Measurements from ENCODE around the gene NOP9. TPM values are rescaled to one million over a fixed set of nuclear protein-coding genes. Genes with fewer than 3 reads are reported as not detected.
A peak's percentile ranks its signal among the peaks of the same experiment; 100 is the strongest.

The NOP9 gene
- total RNA-seq, 1 experiment from 2014 or later, result 17.1 TPM

- no peak for DNase-seq (ENCODE audit: low read depth)
Measured at GRCh38 chr14:24262821-24263733, 36.6 kb upstream of the NOP9 start, which contains the start of gene TGM1. Gene TGM1, minus strand, starts transcription at chr14:24263177. Its CDS starts 825 bp downstream, at chr14:24262352.

GRCh38 chr14:24263848-24264247 is 35.8 kb upstream of the NOP9 start:
- no peak for DNase-seq (ENCODE audit: low read depth)

- no peak for DNase-seq (ENCODE audit: low read depth)
Measured at GRCh38 chr14:24264298-24264697, 35.4 kb upstream of the NOP9 start.

DNA sequence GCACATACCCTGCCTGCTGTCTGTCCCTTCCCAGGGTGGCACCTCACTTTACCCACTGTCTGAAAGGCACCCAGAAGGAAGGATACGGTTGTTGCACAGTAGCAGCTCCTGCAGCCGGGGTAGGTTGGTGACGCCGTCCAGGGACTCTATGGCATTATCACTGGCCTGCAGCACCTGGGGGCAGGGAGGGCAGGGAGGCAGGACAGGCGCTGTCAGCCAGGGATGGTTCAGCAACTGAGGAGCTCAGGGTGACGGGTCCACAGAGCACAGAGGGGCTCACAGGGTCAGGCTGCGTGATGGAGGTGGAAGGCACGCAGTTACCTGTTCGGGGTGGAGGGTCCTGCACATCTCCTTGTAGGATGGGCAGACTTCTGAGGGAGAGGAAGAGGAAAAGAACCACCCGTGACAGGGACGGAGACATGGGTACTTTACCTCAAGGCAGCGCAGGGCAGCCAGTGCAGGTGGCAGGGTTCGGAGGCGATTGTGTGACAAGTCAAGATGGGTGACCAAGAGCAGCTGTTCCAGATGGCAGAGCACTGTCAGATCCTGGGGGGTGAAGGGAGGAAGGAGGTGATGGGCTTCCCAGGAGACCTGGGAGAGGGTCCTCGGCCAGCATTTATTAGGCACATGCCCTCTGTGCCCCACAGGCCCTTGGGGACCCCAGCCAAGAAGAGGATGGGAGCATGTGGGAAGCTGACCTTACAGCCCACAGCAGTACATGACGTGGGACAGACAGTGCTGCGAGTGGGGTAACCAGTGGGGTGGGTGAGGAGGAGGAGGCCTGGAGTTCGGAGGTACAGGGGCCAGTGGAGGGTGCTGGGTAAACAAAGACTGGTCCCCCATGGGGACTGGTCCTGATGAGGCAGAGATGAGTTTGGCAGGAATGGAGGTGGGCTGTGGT is 33.1 kb upstream of the NOP9 start:
- no peak for DNase-seq (ENCODE audit: low read depth)

DNA sequence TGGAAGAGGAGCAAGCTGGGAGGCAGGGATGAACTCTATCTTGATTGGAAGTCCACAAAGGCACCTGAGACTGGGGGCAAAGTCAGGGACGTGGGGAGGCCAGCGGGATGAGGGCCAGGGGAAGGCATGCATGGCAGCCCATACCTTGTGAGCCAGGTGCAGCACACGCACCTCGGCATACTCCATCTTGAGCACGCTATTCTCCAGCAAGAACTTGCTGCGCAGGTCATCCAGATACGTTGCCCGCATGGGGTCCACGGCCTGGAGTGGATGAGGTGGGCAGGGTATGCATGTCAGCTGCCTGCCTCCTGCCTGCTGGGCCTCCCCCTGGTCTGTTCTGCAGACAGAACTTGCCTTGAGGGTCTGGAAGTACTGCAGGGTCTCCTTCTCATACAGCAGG is 32.1 kb upstream of the NOP9 start:
- no peak for DNase-seq (ENCODE audit: low read depth)

DNA sequence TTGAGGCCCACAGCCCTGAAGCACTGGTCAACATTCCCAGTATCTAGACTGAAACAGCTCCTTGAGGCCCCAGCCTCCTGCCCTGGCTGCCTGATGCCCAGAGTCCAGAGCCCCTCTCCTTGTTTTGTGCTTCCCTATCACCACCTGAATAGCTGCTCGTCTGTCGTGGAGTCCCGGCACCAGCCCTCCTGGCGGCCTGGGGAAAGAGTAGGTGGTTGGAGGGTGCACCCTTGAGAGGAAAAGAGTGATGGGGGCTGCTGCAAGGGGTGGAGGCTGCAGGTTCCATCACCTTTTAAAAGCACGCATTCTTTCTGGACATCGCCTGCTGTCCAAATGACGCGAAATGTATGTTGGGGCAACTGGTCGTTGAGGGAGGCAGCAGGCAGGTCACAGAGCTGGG is 31.4 kb upstream of the NOP9 start:
- DNase-seq (ENCODE audit: low read depth), result no peak

- DNase-seq (ENCODE audit: low read depth), result no peak
Measured at GRCh38 chr14:24269368-24269767, 30.3 kb upstream of the NOP9 start.

DNA sequence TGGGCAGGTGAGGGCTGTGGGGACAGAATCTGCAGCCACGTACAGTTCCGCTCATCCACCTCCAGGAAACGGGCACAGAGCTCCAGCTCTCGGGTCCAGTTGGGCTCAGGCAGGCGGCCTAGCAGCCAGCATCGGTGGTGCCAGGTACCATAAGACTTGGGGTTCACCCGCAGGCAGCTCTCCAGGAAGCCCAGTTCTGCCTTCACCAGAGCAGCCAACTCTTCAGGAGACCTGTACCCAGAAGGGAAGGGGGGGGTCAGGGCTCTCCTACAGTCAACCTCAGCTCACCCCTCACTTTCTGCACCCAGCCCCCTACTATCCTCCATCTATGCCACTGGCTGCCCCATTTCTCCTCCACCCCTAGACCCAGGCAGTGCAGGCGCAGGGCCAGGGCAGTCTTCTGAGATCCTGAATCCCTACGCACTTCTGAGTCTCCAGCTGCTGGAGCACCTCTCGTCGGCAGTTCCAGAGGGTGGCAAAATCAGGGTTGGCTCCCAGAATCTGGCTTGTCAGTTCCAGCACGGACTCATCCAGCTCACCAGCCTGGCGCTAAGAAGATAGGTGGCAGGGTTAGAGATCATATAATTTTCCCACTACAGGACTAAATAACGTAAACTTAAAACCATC is 29.6 kb upstream of the NOP9 start:
- no peak for DNase-seq (ENCODE audit: low read depth)

- DNase-seq (ENCODE audit: low read depth), result no peak
Measured at GRCh38 chr14:24270537-24271133, 29.0 kb upstream of the NOP9 start.

- peak; percentile 95 for DNase-seq (ENCODE audit: low read depth)
Measured at GRCh38 chr14:24271134-24271833, 28.4 kb upstream of the NOP9 start, which contains the start of gene RABGGTA. Gene RABGGTA, minus strand, starts transcription at chr14:24271597. Its CDS starts 482 bp downstream, at chr14:24271115.

- DNase-seq (ENCODE audit: low read depth), result no peak
Measured at GRCh38 chr14:24271834-24272263, 27.8 kb upstream of the NOP9 start.

GRCh38 chr14:24272467-24272866 is 27.2 kb upstream of the NOP9 start:
- DNase-seq (ENCODE audit: low read depth), result no peak

DNA sequence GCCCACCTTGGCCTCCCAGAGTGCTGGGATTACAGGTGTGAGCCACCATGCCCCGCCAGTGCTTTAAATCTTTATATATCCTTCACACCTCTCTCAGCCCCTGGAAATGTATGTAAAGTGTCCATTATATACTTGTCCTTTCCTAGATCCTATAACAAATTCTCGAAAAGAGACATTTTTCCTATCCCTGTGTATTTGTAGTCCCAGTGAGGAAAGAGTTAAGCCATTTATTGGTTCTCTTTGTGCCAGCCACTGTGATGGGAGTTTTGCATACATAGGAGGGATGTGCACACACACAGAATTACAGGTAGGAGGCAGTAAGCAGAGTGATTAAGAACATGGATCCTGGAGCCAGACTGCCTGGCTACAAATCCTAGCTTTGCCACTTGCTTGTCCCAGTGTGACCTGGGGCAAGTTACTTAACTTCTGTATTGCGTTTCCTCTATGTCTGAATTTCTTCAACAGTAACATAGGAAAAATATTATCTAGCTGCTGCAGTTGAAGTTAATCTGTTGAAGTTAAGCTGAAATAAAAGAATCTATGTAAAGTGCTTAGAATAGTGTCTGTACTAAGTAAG is 26.1 kb upstream of the NOP9 start:
- no peak for DNase-seq (ENCODE audit: low read depth)

DNA sequence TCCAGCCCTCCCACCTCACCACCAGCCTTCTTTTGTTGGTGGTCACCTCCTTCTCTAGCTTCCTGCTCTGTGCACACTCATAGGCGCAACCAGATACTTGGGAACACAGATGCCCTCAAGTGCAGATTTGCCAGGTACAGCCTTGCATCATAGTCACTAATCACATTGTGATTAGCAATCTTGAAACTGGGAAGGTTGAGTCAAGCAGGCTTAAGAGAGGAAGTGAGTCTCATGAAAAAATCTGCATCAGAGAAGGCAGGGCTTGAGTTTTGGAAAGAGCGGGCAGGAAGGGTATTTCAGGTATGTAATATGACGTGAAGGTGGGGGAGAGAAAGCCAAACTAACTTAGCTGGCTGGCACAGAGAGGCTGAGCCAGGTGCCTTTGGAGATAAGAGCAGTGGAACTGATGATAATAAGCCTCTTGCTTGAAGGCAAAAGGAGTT is 25.5 kb upstream of the NOP9 start:
- no peak for DNase-seq (ENCODE audit: low read depth)

GRCh38 chr14:24277071-24277470 is 22.6 kb upstream of the NOP9 start:
- DNase-seq (ENCODE audit: low read depth), result no peak

DNA sequence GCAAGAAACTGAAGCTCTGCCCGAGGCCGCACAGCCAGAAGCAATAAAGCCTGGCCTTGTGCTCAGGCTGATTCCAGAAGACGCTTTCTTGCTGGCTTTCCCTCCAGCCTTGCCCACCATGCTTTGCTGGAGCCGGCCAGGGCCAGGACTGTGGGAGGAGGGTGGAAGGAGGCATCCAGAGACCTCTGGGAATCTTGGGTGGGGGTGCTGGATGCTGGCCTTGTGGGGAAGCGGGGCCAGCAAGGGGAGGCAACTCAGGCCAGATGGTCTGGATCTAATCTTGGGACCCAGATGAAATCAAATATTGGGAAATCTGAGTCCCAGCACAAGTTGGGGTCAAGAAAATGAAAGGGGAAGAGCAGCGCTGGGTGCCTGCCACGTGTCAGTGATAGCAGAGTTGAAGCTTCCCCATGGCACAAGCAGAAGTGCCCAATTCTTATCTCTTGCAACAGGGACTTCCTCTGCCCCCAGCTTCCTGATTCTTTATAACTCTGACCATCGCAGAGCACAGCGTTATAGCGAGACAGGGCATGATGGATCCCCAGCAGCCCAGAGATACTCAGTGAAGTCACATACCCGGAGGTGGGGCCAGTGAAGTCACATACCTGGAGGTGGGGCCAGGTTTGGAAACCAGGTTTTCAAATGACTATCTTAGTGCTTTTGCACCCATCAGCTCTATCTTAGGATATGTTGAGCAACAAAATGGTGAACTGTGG is 21.9 kb upstream of the NOP9 start:
- DNase-seq (ENCODE audit: low read depth), result no peak

DNA sequence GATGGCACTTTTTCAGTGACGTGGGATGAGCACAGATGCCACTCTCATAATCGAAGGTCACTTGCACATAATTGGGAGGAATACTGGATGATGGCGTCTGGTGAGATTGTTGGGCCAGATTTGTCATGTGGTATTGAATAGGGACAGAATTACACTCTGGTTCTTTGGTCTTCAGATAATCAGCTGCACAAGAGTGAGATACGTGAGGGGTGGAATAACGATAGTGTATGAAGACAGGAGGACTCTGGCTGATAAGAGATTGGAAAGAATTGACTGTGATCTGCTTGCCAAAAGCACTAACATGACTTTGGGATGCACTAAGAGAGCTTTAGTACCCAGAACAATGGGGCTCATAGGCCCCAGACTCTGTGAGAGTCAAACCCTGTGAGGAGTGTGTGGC is 21.2 kb upstream of the NOP9 start:
- no peak for DNase-seq (ENCODE audit: low read depth)

GRCh38 chr14:24279301-24280186 is 20.1 kb upstream of the NOP9 start:
- DNase-seq (ENCODE audit: low read depth), result peak; percentile 46

Data from Daoy (cell line).